ENCODE results near the gene ADAM19.

DNA sequence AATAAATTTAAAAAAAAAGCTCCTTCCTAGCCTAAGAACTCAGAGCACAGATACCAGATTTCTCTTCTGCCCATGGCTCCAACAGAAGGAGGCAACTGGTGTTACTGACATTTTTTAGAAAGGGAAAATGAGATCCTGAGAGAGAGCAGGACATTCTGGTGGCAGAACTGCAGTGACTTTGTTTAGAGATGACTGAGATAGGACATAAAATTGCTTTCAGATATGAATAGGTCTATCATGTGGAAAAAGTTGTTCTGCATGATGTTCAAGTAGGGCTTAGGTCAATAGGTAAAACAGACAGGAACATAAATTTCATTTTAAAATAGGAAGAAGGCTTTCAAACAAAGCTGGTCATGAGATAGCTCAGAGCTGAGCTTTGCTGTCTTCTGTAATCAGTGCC lies 66.0 kb downstream of the ADAM19 start:
- TF ChIP-seq, protein P1, sequence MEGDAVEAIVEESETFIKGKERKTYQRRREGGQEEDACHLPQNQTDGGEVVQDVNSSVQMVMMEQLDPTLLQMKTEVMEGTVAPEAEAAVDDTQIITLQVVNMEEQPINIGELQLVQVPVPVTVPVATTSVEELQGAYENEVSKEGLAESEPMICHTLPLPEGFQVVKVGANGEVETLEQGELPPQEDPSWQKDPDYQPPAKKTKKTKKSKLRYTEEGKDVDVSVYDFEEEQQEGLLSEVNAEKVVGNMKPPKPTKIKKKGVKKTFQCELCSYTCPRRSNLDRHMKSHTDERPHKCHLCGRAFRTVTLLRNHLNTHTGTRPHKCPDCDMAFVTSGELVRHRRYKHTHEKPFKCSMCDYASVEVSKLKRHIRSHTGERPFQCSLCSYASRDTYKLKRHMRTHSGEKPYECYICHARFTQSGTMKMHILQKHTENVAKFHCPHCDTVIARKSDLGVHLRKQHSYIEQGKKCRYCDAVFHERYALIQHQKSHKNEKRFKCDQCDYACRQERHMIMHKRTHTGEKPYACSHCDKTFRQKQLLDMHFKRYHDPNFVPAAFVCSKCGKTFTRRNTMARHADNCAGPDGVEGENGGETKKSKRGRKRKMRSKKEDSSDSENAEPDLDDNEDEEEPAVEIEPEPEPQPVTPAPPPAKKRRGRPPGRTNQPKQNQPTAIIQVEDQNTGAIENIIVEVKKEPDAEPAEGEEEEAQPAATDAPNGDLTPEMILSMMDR (conservative IDR thresholded peaks at IDR 0.05; ENCODE audit: low read length), result no peak
- TF ChIP-seq EZH2phosphoT487 (IDR thresholded peaks at IDR 0.05; ENCODE audit: borderline replicate concordance, low read depth, low read length), result no peak
